ENCODE results near the gene NINL.
"Not testable (repeated sequence)": the region's sequence is repeated elsewhere in the genome, so short reads cannot be mapped to it uniquely, and the experiment has no call there.

NINL gene

DNA sequence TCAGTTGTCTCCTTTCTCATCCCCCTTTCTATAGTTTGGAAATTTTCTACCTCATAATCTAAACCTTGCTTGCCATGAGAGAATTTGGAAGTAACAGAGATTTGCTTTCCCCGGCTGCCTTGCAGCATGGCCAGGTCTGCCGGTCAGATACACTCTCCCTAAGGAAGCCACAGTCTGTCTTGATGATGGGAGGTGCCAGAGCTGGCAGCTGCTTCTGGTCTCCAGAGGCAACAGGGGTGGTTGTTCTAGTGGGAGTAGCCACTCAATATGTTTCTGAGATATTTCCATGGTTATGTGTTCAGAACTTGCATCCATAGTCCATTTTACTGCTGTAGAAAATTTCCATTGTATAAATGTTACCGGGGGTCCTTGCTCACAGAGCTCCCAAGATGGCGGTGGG, 5.4 kb upstream of the NINL start:
- FAIRE-seq, result not testable (repeated sequence)

DNA sequence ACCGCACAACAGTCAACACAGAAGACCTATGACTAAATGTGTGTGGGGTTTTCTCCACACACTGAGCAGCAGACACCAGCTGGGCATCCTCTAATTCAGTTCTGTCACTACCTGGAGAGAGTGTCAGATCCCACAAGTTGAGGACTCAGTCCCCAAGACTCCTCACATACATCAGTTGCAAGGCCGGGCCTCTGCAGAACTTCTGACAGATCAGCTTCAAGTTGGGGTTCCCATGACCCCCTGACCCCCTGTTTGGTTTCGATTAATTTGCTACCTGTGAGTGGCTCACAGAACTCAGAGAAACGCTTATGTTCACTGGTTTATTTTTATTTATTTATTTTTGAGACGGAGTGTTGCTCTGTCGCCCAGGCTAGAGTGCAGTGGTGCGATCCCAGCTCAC, 3.2 kb upstream of the NINL start:
- FAIRE-seq, result no peak

DNA sequence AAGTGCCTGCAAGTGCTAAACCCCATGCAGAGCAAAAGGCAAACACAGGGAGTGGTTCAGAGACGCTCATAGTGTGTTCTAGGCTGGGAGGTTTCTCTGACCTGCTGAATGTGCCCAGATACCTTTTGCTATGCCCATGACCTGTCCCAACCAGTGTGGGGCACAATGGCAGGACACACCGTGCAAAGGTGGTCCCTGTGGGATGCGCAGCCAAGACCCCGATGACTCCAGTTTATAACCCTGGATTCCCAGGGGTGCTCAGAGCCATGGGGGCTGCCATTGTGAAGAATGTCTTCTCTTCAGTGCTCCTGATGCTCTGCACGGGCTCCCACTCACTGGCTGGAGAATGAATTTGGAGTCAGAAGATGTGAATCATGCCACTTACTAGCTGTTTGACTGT, 2.2 kb upstream of the NINL start:
- no peak for FAIRE-seq

DNA sequence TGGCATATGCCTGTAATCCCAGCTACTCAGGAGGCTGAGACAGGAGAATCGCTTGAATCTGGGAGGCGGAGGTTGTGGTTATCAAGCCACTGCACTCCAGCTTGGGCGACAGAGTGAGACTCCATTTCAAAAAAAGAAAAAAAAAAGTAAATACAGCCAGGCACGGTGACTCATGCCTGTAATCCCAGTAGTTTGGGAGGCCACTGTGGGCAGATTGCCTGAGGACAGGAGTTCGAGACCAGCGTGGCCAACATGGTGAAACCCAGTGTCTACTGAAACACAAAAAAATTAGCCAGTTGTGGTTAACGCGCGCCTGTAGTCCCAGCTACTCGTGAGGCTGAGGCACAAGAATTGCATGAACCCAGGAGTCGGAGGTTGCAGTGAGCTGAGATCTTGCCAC, 1.5 kb upstream of the NINL start:
- no peak for FAIRE-seq

DNA sequence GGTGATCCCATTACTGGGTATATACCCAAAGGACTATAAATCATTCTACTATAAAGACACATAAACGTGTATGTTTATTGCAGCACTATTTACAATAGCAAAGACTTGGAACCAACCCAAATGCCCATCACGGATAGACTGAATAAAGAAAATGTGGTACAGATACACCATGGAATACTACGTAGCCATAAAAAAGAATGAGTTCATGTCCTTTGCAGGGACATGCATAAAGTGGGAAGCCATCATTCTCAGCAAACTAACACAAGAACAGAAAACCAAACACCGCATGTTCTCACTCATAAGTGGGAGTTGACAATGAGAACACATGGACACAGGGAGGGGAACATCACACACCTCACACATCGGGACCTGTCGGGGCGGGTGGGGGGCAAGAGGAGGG, 1.7 kb downstream of the NINL start:
- not testable (repeated sequence) for FAIRE-seq

- FAIRE-seq, result no peak
Observed at GRCh38 chr20:25580711-25581110, 4.6 kb downstream of the NINL start.

DNA sequence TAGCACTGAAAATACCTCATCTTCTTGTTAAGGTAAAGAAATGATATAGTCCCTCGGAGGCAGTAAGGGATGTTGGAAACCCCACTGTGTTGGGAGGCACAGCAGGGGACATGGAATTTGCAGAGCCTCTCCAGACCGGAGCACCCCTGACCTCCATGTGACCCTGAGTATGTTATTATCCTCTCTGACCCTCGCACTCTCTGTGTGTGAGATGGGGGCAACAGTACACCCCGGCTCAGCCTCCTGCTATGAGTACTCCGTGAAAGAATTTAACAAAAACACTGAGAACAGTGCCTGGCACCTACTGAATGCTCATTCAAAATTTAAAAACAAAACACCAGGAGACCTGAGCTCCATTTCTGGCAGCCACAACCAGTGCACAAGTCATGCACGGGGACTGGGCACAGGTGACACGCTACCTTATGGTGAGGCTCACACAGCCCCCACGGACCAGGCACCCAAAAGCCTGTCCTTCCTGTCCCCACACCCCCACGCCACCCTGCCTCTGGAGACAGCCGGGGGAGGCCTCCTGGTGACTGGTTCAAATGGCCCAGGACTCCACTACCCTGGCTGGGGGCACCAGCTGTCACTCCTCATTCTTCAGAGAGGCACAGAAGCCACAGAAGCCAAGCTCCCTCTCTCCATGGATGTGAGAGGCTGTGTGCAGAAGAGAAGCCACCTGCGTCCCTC, 6.1 kb downstream of the NINL start:
- FAIRE-seq, result no peak

DNA sequence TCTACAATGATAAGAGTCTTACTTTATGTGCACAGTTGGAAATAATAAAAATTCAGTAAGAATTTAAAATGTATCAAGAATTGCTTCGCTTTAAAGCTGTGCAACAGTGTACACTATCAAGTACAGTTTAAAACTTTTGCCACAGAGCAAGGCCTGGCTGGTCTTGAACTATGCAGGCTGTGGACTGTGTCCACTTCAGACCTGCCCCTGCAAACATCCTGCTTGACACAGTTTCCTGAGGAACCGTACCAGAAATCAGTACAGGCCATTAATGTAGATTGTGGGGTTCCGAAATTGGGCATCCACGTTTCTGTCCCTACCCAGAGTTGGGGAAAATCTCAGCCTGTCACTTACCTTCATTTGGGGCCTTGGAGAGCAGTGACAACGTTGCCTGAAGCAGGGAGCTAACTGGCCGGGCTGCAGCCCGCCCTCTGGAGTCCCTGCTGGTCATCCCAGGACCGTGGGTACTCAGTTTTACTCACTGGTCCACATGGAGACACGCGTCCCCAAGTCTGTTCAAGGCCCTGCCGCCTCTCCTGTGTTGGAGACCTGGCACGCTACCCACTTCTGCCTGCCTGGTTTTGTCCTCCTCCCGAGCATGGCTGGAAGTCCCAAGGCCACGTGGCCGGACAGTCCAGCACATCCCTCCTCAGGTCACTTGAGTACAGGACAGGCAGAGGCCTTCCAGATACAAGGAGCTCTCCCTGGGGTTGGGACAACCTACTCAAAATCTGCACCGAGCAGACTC, 8.4 kb downstream of the NINL start:
- no peak for FAIRE-seq

DNA sequence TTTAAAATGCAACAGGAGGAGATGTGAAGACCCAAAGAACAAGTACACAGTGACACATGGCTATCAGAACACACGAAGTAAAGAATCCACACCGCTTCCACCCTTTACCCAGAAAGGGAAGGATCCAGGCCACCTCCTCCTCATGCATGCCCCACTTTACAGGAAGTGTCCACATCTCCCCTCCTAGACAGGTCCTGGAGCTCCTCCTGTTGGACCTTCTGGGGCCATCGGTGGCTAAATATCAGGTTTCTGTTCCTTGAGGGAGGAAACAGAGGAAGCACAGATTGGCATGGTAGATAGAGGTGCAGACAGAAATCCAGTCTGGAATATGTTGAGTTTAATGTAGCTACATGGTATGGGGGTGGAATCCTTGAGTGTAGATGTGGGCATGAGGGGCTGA, 10.9 kb downstream of the NINL start:
- no peak for FAIRE-seq

DNA sequence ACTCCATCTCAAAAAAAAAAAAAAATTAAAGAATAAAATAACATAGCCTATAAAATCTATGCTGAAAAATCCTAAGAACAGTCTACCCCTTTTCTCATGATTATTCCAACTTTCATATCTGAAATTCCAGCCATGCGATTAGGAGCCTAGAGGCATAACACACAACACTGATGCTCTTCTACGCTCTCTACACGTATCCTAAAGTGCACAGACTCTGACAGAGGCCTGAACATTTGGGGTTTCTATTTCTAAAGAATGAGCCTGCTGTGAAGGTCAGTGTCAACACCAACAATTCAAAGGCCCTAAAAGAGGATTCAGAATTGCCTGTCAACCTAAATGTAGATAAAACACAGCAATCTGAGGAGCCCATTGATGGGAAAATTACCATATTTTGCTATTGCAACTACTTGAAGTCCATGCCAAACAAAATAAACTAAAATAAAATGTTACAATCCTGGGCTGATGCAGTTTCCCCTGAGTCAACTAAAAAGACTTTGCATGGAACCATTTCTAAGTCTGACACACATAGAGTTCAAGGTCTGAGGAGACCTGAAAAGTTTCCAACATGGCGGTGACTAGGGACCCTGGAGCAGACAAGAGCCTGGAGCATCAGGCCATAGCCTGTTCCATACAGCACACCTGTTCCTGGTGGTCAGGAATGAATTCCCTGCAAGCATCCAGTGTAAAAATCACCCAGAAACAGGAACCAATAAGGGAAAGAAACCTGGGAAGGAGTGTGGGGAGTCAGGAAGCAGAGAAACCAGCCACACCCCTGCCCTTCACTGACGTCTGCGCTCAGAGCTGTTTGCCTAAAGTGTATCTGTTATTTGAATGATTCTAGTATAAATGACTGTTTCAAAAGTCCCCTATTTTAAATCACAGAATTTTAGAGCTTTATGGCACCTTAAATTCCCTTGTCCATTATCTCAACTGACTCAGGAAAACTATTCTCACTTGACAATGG, 11.8 kb downstream of the NINL start:
- no peak for FAIRE-seq

GRCh38 chr20:25571817-25572216, 13.5 kb downstream of the NINL start:
- no peak for FAIRE-seq

DNA sequence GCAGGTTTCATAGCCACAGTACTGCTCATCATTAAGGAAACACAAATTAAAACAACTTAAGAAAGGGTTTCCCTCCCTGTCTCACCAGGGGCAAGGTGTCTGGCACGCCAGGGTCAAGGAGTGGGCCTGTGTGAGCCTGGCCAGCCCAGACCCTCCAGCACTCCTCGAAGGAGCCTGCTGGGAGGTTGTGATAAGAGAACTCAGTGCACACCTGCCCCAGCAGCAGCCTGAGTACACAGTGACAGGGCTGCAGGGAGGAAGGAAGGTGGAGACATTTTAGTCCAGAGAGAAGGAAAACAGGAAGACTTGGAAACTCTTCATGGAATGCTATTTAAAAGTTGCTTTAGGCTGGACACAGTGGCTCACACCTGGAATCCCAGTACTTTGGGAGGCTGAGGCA, 14.1 kb downstream of the NINL start:
- no peak for FAIRE-seq

GRCh38 chr20:25570148-25570530, 15.2 kb downstream of the NINL start:
- no peak for FAIRE-seq

GRCh38 chr20:25567286-25567685, 18.0 kb downstream of the NINL start:
- FAIRE-seq, result no peak

GRCh38 chr20:25566821-25567220, 18.5 kb downstream of the NINL start:
- no peak for FAIRE-seq

DNA sequence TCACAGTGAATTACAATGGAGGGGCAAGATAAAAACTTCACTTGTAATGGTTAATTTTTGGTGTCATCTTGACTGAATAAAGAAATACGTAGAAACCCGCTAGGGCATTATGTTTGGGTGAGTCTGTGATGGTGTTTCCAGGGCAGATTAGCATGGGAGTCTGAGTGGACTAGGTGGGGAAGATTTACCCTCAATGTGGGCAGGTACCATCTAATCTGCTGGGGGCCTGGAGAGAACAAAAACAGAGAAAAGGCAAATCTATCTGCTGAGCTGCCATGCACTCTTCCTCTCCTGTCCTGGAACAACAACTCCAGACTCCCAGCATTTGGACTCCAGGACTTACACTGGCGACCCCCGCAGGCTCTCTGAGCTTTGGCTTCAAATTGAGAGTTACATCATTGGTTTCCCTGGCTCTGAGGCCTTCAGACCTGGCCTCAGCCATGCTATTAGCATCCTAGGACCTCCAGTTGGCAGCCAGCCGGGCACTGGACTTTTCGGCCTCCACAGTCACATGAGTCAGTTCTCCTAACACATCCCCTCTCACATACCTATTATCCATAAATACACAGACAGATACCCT, 19.7 kb downstream of the NINL start:
- no peak for FAIRE-seq

DNA sequence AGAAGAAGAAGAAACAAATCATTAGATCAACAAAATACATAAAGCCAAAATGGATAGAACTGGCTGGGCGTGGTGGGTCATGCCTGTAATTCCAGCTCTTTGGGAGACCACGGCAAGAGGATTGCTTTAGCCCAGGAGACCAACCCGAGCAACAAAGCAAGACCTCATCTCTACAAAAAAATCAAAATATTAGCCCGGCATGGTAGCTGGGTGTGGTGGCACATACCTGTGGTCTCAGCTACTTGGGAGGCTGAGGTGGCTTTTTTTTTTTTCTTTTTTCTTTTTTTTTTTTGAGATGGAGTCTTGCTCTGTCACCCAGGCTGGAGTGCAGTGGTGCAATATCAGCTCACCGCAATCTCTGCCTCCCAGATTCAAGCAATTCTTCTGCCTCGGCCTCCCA, 21.5 kb downstream of the NINL start:
- FAIRE-seq, result no peak

DNA sequence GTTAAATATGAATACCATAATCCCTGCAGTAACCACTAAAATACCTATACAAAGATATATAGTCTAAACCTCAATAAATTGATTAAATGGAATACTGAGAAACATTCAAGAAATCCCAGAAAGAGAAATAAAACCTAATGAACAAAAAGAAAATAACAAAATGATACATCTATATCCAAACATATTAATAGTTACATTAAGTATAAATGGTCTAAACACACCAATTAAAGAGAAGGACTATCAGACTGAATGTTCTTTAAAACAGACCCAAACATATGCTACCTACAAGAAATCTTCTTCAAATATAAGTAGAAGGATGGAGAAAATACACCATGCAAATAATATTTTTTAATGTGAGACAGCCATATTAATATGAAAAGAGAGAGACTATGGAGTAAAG, 22.0 kb downstream of the NINL start:
- FAIRE-seq, result peak; percentile 14

DNA sequence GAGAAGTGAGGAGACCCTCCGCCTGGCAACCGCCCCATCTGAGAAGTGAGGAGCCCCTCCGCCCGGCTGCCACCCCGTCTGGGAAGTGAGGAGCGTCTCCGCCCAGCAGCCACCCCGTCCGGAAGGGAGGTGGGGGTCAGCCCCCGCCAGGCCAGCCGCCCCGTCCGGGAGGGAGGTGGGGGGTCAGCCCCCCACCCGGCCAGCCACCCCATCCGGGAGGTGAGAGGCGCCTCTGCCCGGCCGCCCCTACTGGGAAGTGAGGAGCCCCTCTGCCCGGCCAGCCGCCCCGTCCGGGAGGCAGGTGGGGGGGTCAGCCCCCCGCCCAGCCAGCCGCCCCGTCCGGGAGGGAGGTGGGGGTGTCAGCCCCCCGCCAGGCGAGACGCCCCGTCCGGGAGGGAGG, 23.6 kb downstream of the NINL start:
- not testable (repeated sequence) for FAIRE-seq

GRCh38 chr20:25553819-25554296, 31.5 kb downstream of the NINL start:
- no peak for FAIRE-seq

GRCh38 chr20:25552977-25553376, 32.4 kb downstream of the NINL start:
- no peak for FAIRE-seq

GRCh38 chr20:25551413-25552215, 33.7 kb downstream of the NINL start:
- FAIRE-seq, result no peak

Data from A204.1 (cell line).